ENCODE measurements around the gene IGSF21.

DNA sequence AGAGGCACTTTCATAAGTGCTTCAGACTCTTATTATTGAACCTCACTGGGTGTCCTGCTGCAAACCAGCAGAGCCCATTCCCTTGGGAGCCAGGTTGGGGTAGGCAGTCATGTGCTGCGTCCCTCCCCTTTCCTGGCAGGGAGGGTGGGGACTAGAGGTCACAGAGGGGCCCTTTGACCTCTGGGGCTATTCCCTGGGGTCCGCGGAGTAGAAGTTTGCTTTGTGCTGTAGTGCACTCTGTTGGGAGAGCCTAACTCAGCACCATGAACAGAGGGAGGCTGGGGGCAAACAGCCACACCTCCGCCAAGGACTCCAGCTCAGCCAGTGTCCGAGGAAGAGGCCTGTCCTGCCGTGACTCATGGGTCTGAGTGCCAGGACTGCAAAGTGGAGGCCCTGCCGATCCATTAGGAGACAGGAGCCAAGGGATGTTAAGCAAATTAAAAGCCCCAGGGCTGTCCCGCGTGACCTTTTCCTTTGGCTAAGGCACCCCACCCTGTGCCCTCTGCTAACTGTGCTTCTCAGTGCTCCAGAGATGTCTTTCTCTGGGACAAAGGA, 3.0 kb upstream of the IGSF21 start:
- TF ChIP-seq EZH2phosphoT487 (IDR thresholded peaks at IDR 0.05; ENCODE audit: borderline replicate concordance, low read depth) (no peak), RCOR1 (IDR thresholded peaks at IDR 0.05; ENCODE audit: low read length) (no peak), CTCF (IDR thresholded peaks at IDR 0.05) (no peak), FOSL2 (IDR thresholded peaks at IDR 0.05; ENCODE audit: borderline replicate concordance, low read depth) (no peak), POLR2AphosphoS5 (IDR thresholded peaks at IDR 0.05; ENCODE audit: low read depth, low read length) (no peak)
